ENCODE data around the gene DRC1. TPM values are rescaled to one million over a fixed set of nuclear protein-coding genes. Genes with fewer than 3 reads are reported as not detected.

The DRC1 gene
- total RNA-seq, 4 donors from 2014 or later = not detected

GRCh38 chr2:26486789-26487188 lies 85.1 kb downstream of the DRC1 start:
- no peaks in the 10 kb centered on the region for H3K36me3 ChIP-seq
- 78 to 96% methylated on average over 3 of the region's 3 CpGs for WGBS, 2 donors
- no peak overlapping the region for H3K4me3 ChIP-seq
- no peaks in the 10 kb centered on the region for H3K9me3 ChIP-seq
- TF ChIP-seq CTCF (IDR thresholded peaks at IDR 0.05) = no peak
- TF ChIP-seq POLR2A (IDR thresholded peaks at IDR 0.05) = no peak
- H3K27me3 ChIP-seq = peaks cover 0 to 5% (median 0%) of the 10 kb centered on the region in 4 donors
- intact Hi-C loops (cut with DNase I) = no loop called here
- DNase-seq = no peak
- H3K27ac ChIP-seq = no peak overlapping the region
- H3K4me1 ChIP-seq = no peaks in the 10 kb centered on the region

- DNase-seq = no peak
- Histone ChIP-seq H3K4me1 (no peaks in the 10 kb centered on the region), H3K9me3 (no peaks in the 10 kb centered on the region), H3K27ac (no peak overlapping the region), H3K27me3 (peaks cover 0 to 5% (median 0%) of the 10 kb centered on the region in 4 donors), H3K36me3 (no peaks in the 10 kb centered on the region), H3K4me3 (no peak overlapping the region)
- TF ChIP-seq POLR2A (IDR thresholded peaks at IDR 0.05) (no peak), CTCF (IDR thresholded peaks at IDR 0.05) (no peak)
- intact Hi-C loops (cut with DNase I) = no loop called here
- WGBS, 2 donors = 56 to 83% methylated on average over 2 to 4 of the region's 5 CpGs
Measured at GRCh38 chr2:26487192-26487591, 85.5 kb downstream of the DRC1 start.

GRCh38 chr2:26488463-26489212 lies 86.9 kb downstream of the DRC1 start:
- no peaks in the 10 kb centered on the region for H3K4me1 ChIP-seq
- 71 to 88% methylated on average over 9 to 10 of the region's 20 CpGs for WGBS, 2 donors
- H3K9me3 ChIP-seq = no peaks in the 10 kb centered on the region
- intact Hi-C loops (cut with DNase I) = no loop called here
- peaks cover 0 to 5% (median 0%) of the 10 kb centered on the region in 4 donors for H3K27me3 ChIP-seq
- H3K27ac ChIP-seq = no peak overlapping the region
- TF ChIP-seq POLR2A (IDR thresholded peaks at IDR 0.05) = no peak
- no peak for TF ChIP-seq CTCF (IDR thresholded peaks at IDR 0.05)
- H3K4me3 ChIP-seq = no peak overlapping the region
- no peak for DNase-seq
- no peaks in the 10 kb centered on the region for H3K36me3 ChIP-seq

- TF ChIP-seq CTCF (IDR thresholded peaks at IDR 0.05) = no peak
- no peak for TF ChIP-seq POLR2A (IDR thresholded peaks at IDR 0.05)
- Histone ChIP-seq H3K4me1 (no peaks in the 10 kb centered on the region), H3K36me3 (no peaks in the 10 kb centered on the region), H3K27me3 (peaks cover 0 to 5% (median 0%) of the 10 kb centered on the region in 4 donors), H3K27ac (no peak overlapping the region), H3K9me3 (no peaks in the 10 kb centered on the region), H3K4me3 (no peak overlapping the region)
- intact Hi-C loops (cut with DNase I) = no loop called here
- WGBS, 2 donors = 56 to 70% methylated on average over 4 to 6 of the region's 19 CpGs
- no peak for DNase-seq
Measured at GRCh38 chr2:26489213-26489850, 87.6 kb downstream of the DRC1 start.

GRCh38 chr2:26491563-26492167 lies 89.9 kb downstream of the DRC1 start:
- no peak overlapping the region for H3K27ac ChIP-seq
- intact Hi-C loops (cut with DNase I) = no loop called here
- H3K4me3 ChIP-seq = no peak overlapping the region
- peaks cover 0 to 8% (median 0%) of the 10 kb centered on the region in 3 donors for H3K4me1 ChIP-seq
- no peaks in the 10 kb centered on the region for H3K36me3 ChIP-seq
- no peaks in the 10 kb centered on the region for H3K27me3 ChIP-seq
- TF ChIP-seq CTCF (IDR thresholded peaks at IDR 0.05) = no peak
- no peak for TF ChIP-seq POLR2A (IDR thresholded peaks at IDR 0.05)
- H3K9me3 ChIP-seq = no peaks in the 10 kb centered on the region
- no peak for DNase-seq
- 49 to 57% methylated on average over 8 of the region's 8 CpGs for WGBS, 2 donors

Measured in esophagus squamous epithelium (tissue), 5 donors.